Lower lobe of right lung (tissue), 2 donors: ENCODE results near the gene FXYD3. TPM values are rescaled to one million over a fixed set of nuclear protein-coding genes. Genes with fewer than 3 reads are reported as not detected.

Experiments
- ATAC-seq, 2 donors: fragments of 200-7000 bp; cut with Tn5 transposase; one replicate each; pipeline ENCODE4 v1.9.1; 2020 to 2022; ENCODE audit warnings: mild to moderate bottlenecking in 2 of 2, moderate library complexity in 2 of 2
- DNase-seq: peaks from one replicate; pipeline ENCODE4 v3.0.0-alpha.2; 2020
- H3K27ac ChIP-seq: fragments of 200-600 bp; one replicate; pipeline ENCODE4 v1.8.0; 2022
- H3K27me3 ChIP-seq: fragments of 200-600 bp; one replicate; pipeline ENCODE4 v1.8.0; 2022; ENCODE audit warnings: low read depth
- H3K36me3 ChIP-seq: fragments of 200-600 bp; one replicate; pipeline ENCODE4 v1.8.0; 2022; ENCODE audit warnings: mild to moderate bottlenecking
- H3K4me1 ChIP-seq: fragments of 200-600 bp; one replicate; pipeline ENCODE4 v1.8.0; 2022
- H3K4me3 ChIP-seq: fragments of 200-600 bp; one replicate; pipeline ENCODE4 v1.8.0; 2022; ENCODE audit warnings: mild to moderate bottlenecking
- H3K9me3 ChIP-seq: fragments of 200-600 bp; one replicate; pipeline ENCODE4 v1.8.0; 2022
- CTCF ChIP-seq: fragments of 200-600 bp; IDR thresholded peaks from one replicate; pipeline ENCODE4 v1.8.0; 2022; ENCODE audit warnings: antibody characterized with exemption, mild to moderate bottlenecking
- intact Hi-C: fragments of 100-400 bp; cut with DNase I; formaldehyde crosslinking; loops from one replicate; pipeline ENCODE4 v1.11.0; 2022
- total RNA-seq: library from RNA; stranded (reverse); fragmentation: NEBNext Ultra II Directional; extraction: Animal tissue kit (Norgen Biotek cat#: 25700); gene quantifications from one replicate; pipeline ENCODE4 v1.2.1, GENCODE V29; 2021
- donor health status: DM: no; HTN: yes; CAD: no; lungs with severe emphysema.

Gene FXYD3
- total RNA-seq, 1 donor from 2014 or later = 135 TPM

GRCh38 chr19:35124098-35125060 is 8.8 kb downstream of the FXYD3 start:
- Histone ChIP-seq H3K4me3 (peak overlapping the region; percentile 57), H3K36me3 (no peaks in the 10 kb centered on the region), H3K4me1 (peaks cover 22% of the 10 kb centered on the region), H3K9me3 (no peaks in the 10 kb centered on the region), H3K27ac (peak overlapping the region; percentile 78), H3K27me3 (no peaks in the 10 kb centered on the region)
- no peak for TF ChIP-seq CTCF
- intact Hi-C loops = no loop called here
- ATAC-seq (peak; percentile 92 to 96), DNase-seq (peak; percentile 92)

DNA sequence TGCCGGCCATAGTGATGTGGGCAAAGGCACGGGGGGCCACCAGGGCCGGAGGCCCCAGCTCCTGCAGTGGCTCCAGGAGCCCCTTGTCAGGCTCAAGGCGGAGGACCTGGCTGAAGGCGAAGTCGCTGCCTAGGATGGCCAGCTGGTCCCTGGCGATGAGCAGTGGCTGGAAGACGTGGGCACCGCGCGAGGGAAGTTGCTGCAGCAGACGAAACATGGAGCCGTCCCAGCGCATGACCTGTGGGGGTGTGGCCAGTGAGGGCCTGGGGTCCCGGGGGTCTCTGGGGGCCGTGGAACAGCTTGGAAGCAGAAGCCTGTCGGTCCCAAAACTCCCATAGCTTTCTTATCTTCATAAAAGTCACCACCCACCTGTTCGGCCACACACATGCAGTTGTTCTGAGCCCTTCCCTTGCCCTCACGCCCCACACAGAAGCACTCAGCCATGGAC is 9.7 kb downstream of the FXYD3 start:
- Histone ChIP-seq H3K4me1 (peaks cover 22% of the 10 kb centered on the region), H3K36me3 (no peaks in the 10 kb centered on the region), H3K27ac (peak overlapping the region; percentile 78), H3K9me3 (no peaks in the 10 kb centered on the region), H3K27me3 (no peaks in the 10 kb centered on the region), H3K4me3 (no peak overlapping the region)
- ATAC-seq (peak in 1 of 2 donors; percentile 1), DNase-seq (no peak)
- intact Hi-C loops = no loop called here
- TF ChIP-seq CTCF = no peak

- peaks cover 25% of the 10 kb centered on the region for H3K4me1 ChIP-seq
- H3K9me3 ChIP-seq = no peaks in the 10 kb centered on the region
- H3K4me3 ChIP-seq = no peak overlapping the region
- ATAC-seq = no peak
- no peak for DNase-seq
- no peak for TF ChIP-seq CTCF
- no peaks in the 10 kb centered on the region for H3K36me3 ChIP-seq
- H3K27me3 ChIP-seq = no peaks in the 10 kb centered on the region
- intact Hi-C loops = no loop called here
- no peak overlapping the region for H3K27ac ChIP-seq
Measured at GRCh38 chr19:35125749-35126623, 10.4 kb downstream of the FXYD3 start.

DNA sequence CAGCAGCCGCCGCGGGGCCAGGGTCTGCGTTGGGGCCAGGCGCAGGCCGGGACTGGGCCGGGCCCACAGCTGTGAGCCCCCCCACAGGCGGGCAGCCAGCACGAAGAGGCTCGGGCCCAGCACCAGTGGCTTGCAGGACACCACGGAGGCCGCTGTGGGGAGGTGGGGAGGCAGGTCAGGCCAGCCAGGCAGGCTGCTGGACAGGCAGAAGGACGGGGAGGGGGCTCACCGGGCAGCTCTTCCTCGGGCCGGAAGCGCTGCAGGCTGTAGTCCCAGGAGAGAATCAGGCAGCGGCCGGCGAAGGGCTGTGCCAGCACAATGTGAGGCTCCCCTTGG is 11.0 kb downstream of the FXYD3 start:
- TF ChIP-seq CTCF = no peak
- Histone ChIP-seq H3K36me3 (no peaks in the 10 kb centered on the region), H3K4me1 (peaks cover 27% of the 10 kb centered on the region), H3K9me3 (no peaks in the 10 kb centered on the region), H3K4me3 (no peak overlapping the region), H3K27me3 (no peaks in the 10 kb centered on the region), H3K27ac (no peak overlapping the region)
- DNase-seq (no peak), ATAC-seq (no peak)
- intact Hi-C loops = no loop called here

GRCh38 chr19:35127871-35128270 is 12.2 kb downstream of the FXYD3 start:
- DNase-seq = no peak

More at GRCh38 chr19:35127871-35128270, 12.2 kb downstream of the FXYD3 start:
- Histone ChIP-seq H3K4me1 (peaks cover 24% of the 10 kb centered on the region), H3K36me3 (no peaks in the 10 kb centered on the region), H3K27ac (no peak overlapping the region), H3K27me3 (no peaks in the 10 kb centered on the region), H3K9me3 (no peaks in the 10 kb centered on the region), H3K4me3 (no peak overlapping the region)
- intact Hi-C loops = no loop called here
- no peak for TF ChIP-seq CTCF
- no peak for ATAC-seq
